H1 (cell line): ENCODE measurements around the gene ADAMTS14. TPM values are rescaled to one million over a fixed set of nuclear protein-coding genes. Genes with fewer than 3 reads are reported as not detected.

Source experiments
- CTCF ChIA-PET: fragments of 300-600 bp; sonication (Branson Sonifier 250); formaldehyde crosslinking; loops from one replicate; lab custom pipeline; 2021; ENCODE audit not compliant: partially characterized antibody; lab: Charles Lee
- POLR2A ChIA-PET: fragments of 300-600 bp; sonication (Branson Sonifier 250); formaldehyde crosslinking; loops from one replicate; lab custom pipeline; 2021; ENCODE audit warnings: inconsistent platforms; ENCODE audit not compliant: partially characterized antibody; lab: Charles Lee
- DNase-seq, 2 experiments: peaks; one replicate each; pipeline versions ENCODE4 v3.0.0 to v3.0.0-alpha.2; 2010 to 2022; ENCODE audit warnings: low spot score in 2 of 2, low read depth in 1 of 2, mixed read lengths in 1 of 2
- FAIRE-seq: peaks from 2 replicates; lab custom pipeline; 2011; peaks lifted over from hg19 to GRCh38; lab: Jason Lieb, UNC
- H2AFZ ChIP-seq: 2 replicates; pipeline ENCODE4 v1.8.1; 2012; ENCODE audit warnings: low read length, inconsistent platforms
- H2AK5ac ChIP-seq: 2 replicates; pipeline ENCODE4 v1.6.1; 2013; ENCODE audit warnings: low read depth, low read length
- H2BK120ac ChIP-seq: replicated peaks from 2 replicates; pipeline ENCODE3; 2013; ENCODE audit warnings: low read depth, low read length, inconsistent platforms
- H2BK12ac ChIP-seq: 2 replicates; pipeline ENCODE4 v1.6.1; 2013; ENCODE audit warnings: low read depth, low read length
- H2BK15ac ChIP-seq: 2 replicates; pipeline ENCODE4 v1.6.1; 2013; ENCODE audit warnings: low read length
- H2BK20ac ChIP-seq: 2 replicates; pipeline ENCODE4 v1.6.1; 2013; ENCODE audit warnings: low read length
- H2BK5ac ChIP-seq: 2 replicates; pipeline ENCODE4 v1.6.1; 2013; ENCODE audit warnings: low read depth, low read length
- H3K14ac ChIP-seq: 2 replicates; pipeline ENCODE4 v1.6.1; 2013; ENCODE audit warnings: inconsistent platforms; ENCODE audit not compliant: insufficient read length
- H3K18ac ChIP-seq: 2 replicates; pipeline ENCODE4 v1.6.1; 2013; ENCODE audit warnings: low read length; ENCODE audit errors: extremely low read depth
- H3K23ac ChIP-seq: 2 replicates; pipeline ENCODE4 v1.6.1; 2013; ENCODE audit warnings: inconsistent platforms; ENCODE audit not compliant: insufficient read length
- H3K23me2 ChIP-seq: 2 replicates; pipeline ENCODE4 v1.6.1; 2013; ENCODE audit warnings: low read depth, low read length
- H3K27ac ChIP-seq: 2 replicates; pipeline ENCODE4 v1.6.1; 2011; ENCODE audit warnings: low read depth, low read length, inconsistent platforms
- H3K27me3 ChIP-seq, 4 experiments: replicated peaks in 1 of 4; 1 replicate in 1 of 4; 2 replicates in 3 of 4; pipeline versions ENCODE4 v1.6.1 to v1.8.1; 2011 to 2013; ENCODE audit warnings: low read length in 3 of 4, mild to moderate bottlenecking in 3 of 4, inconsistent platforms in 2 of 4, mixed read lengths in 2 of 4, moderate library complexity in 1 of 4; ENCODE audit not compliant: control insufficient read depth in 3 of 4, insufficient read depth in 3 of 4; ENCODE audit errors: extremely low read depth in 1 of 4
- H3K36me3 ChIP-seq, 4 experiments: 2 replicates each; pipeline versions ENCODE4 v1.6.1 to v1.8.1; 2011 to 2013; ENCODE audit warnings: mild to moderate bottlenecking in 4 of 4, low read length in 3 of 4, moderate library complexity in 2 of 4, control low read depth in 1 of 4, inconsistent platforms in 1 of 4; ENCODE audit not compliant: insufficient read depth in 4 of 4, control insufficient read depth in 2 of 4
- H3K4ac ChIP-seq: replicated peaks from 2 replicates; pipeline ENCODE3; 2013; ENCODE audit warnings: low read length, low read depth, mixed read lengths, inconsistent platforms; ENCODE audit not compliant: insufficient read length
- H3K4me1 ChIP-seq, 4 experiments: replicated peaks in 1 of 4; 1 replicate in 1 of 4; 2 replicates in 3 of 4; pipeline versions ENCODE4 v1.6.1 to v1.8.1; 2011 to 2013; ENCODE audit warnings: low read length in 3 of 4, inconsistent platforms in 2 of 4, mixed read lengths in 1 of 4; ENCODE audit not compliant: insufficient read depth in 4 of 4, control insufficient read depth in 3 of 4
- H3K4me2 ChIP-seq, 2 experiments: 2 replicates each; pipeline versions ENCODE4 v1.6.1 to v1.8.1; 2011 to 2013; ENCODE audit warnings: low read depth in 2 of 2, low read length in 2 of 2, control low read depth in 1 of 2, inconsistent platforms in 1 of 2, mild to moderate bottlenecking in 1 of 2; ENCODE audit not compliant: insufficient read depth in 1 of 2
- H3K4me3 ChIP-seq, 4 experiments: fragments of 200-600, 300-600 bp in 1 of 4; sonication (generic), shearing (Covaris generic), sonication (Bioruptor Twin) in 1 of 4; 2 replicates each; pipeline versions ENCODE4 v1.5.1 to v1.8.1; 2011 to 2016; ENCODE audit warnings: low read length in 4 of 4, low read depth in 3 of 4, control low read depth in 2 of 4, inconsistent platforms in 2 of 4, mild to moderate bottlenecking in 2 of 4, mixed read lengths in 1 of 4, moderate library complexity in 1 of 4; ENCODE audit not compliant: insufficient read depth in 2 of 4; ENCODE audit errors: extremely low read depth in 1 of 4
- H3K56ac ChIP-seq: replicated peaks from 2 replicates; pipeline ENCODE3; 2013; ENCODE audit warnings: low read depth, mild to moderate bottlenecking, mixed read lengths, low read length, inconsistent platforms; ENCODE audit not compliant: insufficient read length
- H3K79me1 ChIP-seq: 2 replicates; pipeline ENCODE4 v1.6.1; 2013; ENCODE audit warnings: low read depth, low read length, control low read depth
- H3K79me2 ChIP-seq, 2 experiments: 2 replicates each; pipeline versions ENCODE4 v1.6.1 to v1.8.1; 2012 to 2013; ENCODE audit warnings: low read length in 2 of 2, mild to moderate bottlenecking in 2 of 2, inconsistent platforms in 1 of 2; ENCODE audit not compliant: insufficient read depth in 2 of 2, control insufficient read depth in 1 of 2
- H3K9ac ChIP-seq, 4 experiments: replicated peaks in 1 of 4; 1 replicate in 1 of 4; 2 replicates in 3 of 4; pipeline versions ENCODE4 v1.6.1 to v1.8.1; 2011 to 2013; ENCODE audit warnings: low read depth in 3 of 4, low read length in 3 of 4, control low read depth in 2 of 4, mild to moderate bottlenecking in 2 of 4, moderate library complexity in 2 of 4, inconsistent platforms in 1 of 4; ENCODE audit errors: extremely low read depth in 1 of 4
- H3K9me3 ChIP-seq, 2 experiments: 2 replicates each; pipeline versions ENCODE4 v1.6.1 to v1.8.1; 2012 to 2013; ENCODE audit warnings: mild to moderate bottlenecking in 2 of 2, moderate library complexity in 2 of 2, control low read depth in 1 of 2, inconsistent platforms in 1 of 2, low read depth in 1 of 2, low read length in 1 of 2, mixed read lengths in 1 of 2; ENCODE audit not compliant: insufficient read depth in 2 of 2
- H4K20me1 ChIP-seq, 2 experiments: replicated peaks in 1 of 2; 2 replicates each; pipeline versions ENCODE3 to v1.8.1; 2011 to 2013; ENCODE audit warnings: inconsistent platforms in 2 of 2, low read length in 2 of 2, mild to moderate bottlenecking in 1 of 2; ENCODE audit not compliant: insufficient read depth in 2 of 2, control insufficient read depth in 1 of 2
- H4K5ac ChIP-seq: 2 replicates; pipeline ENCODE4 v1.6.1; 2013; ENCODE audit warnings: low read length, low read depth, mixed read lengths, inconsistent platforms; ENCODE audit not compliant: insufficient read length
- H4K8ac ChIP-seq: 2 replicates; pipeline ENCODE4 v1.8.0; 2013; ENCODE audit warnings: mild to moderate bottlenecking, moderate library complexity, low read length, inconsistent platforms; ENCODE audit not compliant: insufficient read depth; ENCODE audit errors: extremely low read depth
- H4K91ac ChIP-seq: replicated peaks from 2 replicates; pipeline ENCODE3; 2013; ENCODE audit warnings: low read length, mixed read lengths, inconsistent platforms; ENCODE audit not compliant: insufficient read length
- CREB1 ChIP-seq: IDR thresholded peaks from 2 replicates; pipeline ENCODE4 v1.6.1; 2012; ENCODE audit warnings: inconsistent platforms
- JUN ChIP-seq: IDR thresholded peaks from 2 replicates; pipeline ENCODE4 v1.6.1; 2011; ENCODE audit warnings: low read depth, mild to moderate bottlenecking, improper control_type of control experiment, low read length
- KDM1A ChIP-seq: fragments of 200-600, 300-600 bp; sonication (generic); IDR thresholded peaks from 2 replicates; pipeline ENCODE4 v1.7.1; 2016; ENCODE audit warnings: mild to moderate bottlenecking, low read length, borderline replicate concordance
- MAFK ChIP-seq: IDR thresholded peaks from 2 replicates; pipeline ENCODE4 v1.6.1; 2012; ENCODE audit warnings: low read depth, mild to moderate bottlenecking, improper control_type of control experiment, low read length
- TEAD4 ChIP-seq: IDR thresholded peaks from 2 replicates; pipeline ENCODE4 v1.6.1; 2012; ENCODE audit warnings: low read depth, low read length, inconsistent platforms, mixed read lengths
- USF2 ChIP-seq: IDR thresholded peaks from 2 replicates; pipeline ENCODE4 v1.6.1; 2011; ENCODE audit warnings: low read length, improper control_type of control experiment
- WGBS, 2 experiments: shearing (Covaris generic) in 1 of 2; methylation state at CpG; one replicate each; pipeline versions ENCODE4 v1.1.6 to v1.1.7; 2013 to 2015; ENCODE audit warnings: low lambda C conversion rate in 2 of 2, mixed read lengths in 2 of 2, inconsistent platforms in 1 of 2, low coverage in 1 of 2, missing lambda C conversion rate in 1 of 2; ENCODE audit not compliant: insufficient replicate concordance in 2 of 2, insufficient coverage in 1 of 2, insufficient read length in 1 of 2; ENCODE audit errors: extremely low coverage in 1 of 2, missing lambda C conversion rate in 1 of 2; 5-methylcytosine and 5-hydroxymethylcytosine counted together
- polyA plus RNA-seq, 7 experiments: library from polyadenylated mRNA; depleted of rRNA in 3 of 7; stranded (reverse) in 5 of 7; unstranded in 2 of 7; fragments of >200 nt in 5 of 7; fragments of 200-250 nt in 2 of 7; gene quantifications; 1 replicate in 5 of 7; 2 replicates in 1 of 7; 4 replicates in 1 of 7; pipeline versions ENCODE4 v1.2.1 to v1.2.3, GENCODE V29; 2011 to 2013; ENCODE audit warnings: missing spikeins in 2 of 7, mixed read lengths in 2 of 7
- total RNA-seq: library from RNA; stranded (reverse); fragmentation: NEBNext Ultra II Directional; extraction: Animal tissue kit (Norgen Biotek cat#: 25700); gene quantifications from 2 replicates; pipeline ENCODE4 v1.2.1, GENCODE V29; 2021

ADAMTS14 gene
- total and polyA plus RNA-seq, 2 of the 8 experiments (the other 6 are each of a cell fraction or from before 2014, with no cell fraction given), result 2.0 to 2.3 TPM

DNA sequence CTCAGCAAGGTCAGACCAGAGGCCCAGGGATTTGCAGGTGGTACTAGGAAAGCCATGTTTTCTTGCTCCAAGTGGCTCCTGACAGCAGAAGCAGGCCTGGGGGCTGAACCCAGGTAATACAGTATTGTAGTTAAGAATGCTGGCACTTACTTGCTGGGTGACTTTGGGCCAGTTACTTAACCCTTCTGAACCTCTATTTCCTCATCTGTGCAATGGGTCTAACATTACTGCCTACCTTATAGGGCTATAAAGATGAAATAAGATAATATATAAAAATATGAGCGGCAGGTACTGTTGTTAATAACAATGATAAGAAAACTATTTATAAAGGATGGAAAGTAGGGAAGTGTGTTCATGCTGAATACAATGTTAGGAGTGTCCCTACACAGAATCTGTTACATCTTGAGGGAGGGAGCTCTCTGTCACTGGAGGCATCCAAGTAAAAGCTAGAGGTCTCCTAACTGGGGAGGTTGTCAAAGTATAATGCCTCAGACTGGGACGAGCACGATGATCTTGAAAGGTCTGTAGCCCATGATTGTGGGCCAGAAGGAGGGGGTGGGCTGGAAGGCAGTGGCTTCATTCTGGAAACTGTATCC is 26.9 kb downstream of the ADAMTS14 start:
- Histone ChIP-seq H3K79me1 (no peaks in the 10 kb centered on the region; the same call in 1 of the 2 replicates), H2BK15ac (no peak overlapping the region), H3K18ac (no peak overlapping the region), H3K27me3 (no peaks in the 10 kb centered on the region), H3K36me3 (no peaks in the 10 kb centered on the region; a peak in 1 of 8 replicates), H2BK120ac (no peak overlapping the region), H3K4me2 (no peak overlapping the region), H2AFZ (no peak overlapping the region), H3K4ac (no peak overlapping the region), H4K20me1 (no peaks in the 10 kb centered on the region), H3K4me3 (no peak overlapping the region), H4K91ac (no peak overlapping the region), H3K27ac (no peak overlapping the region), H3K23ac (no peak overlapping the region), H3K9ac (no peak overlapping the region), H3K9me3 (no peaks in the 10 kb centered on the region), H2AK5ac (no peak overlapping the region), H4K5ac (no peak overlapping the region), H2BK12ac (no peak overlapping the region), H3K23me2 (peaks cover under 1% of the 10 kb centered on the region; the same call in 1 of the 2 replicates), H2BK5ac (no peak overlapping the region), H4K8ac (no peak overlapping the region), H3K14ac (no peak overlapping the region), H3K79me2 (no peaks in the 10 kb centered on the region), H2BK20ac (no peak overlapping the region; the same call in 1 of the 2 replicates), H3K4me1 (peaks cover 0 to 4% (median 0%) of the 10 kb centered on the region in 4 experiments; a peak in 1 of 7 replicates), H3K56ac (no peak overlapping the region)
- ChIA-PET POLR2A (no interaction called here), CTCF (no interaction called here)
- no peak for FAIRE-seq
- no peak for DNase-seq
- 92% methylated on average over 3 of the region's 3 CpGs; no CpG with 5 or more reads in 1 of the 2 experiments for WGBS, 2 experiments
- TF ChIP-seq KDM1A, result no peak; the same call in 1 of the 2 replicates
- no peak for TF ChIP-seq MAFK
- TF ChIP-seq TEAD4, result no peak
- no peak for TF ChIP-seq USF2
- TF ChIP-seq CREB1, result no peak
- no peak for TF ChIP-seq JUN
